ENCODE results near the gene TXN. TPM values are rescaled to one million over a fixed set of nuclear protein-coding genes. Genes with fewer than 3 reads are reported as not detected.

The TXN gene
- total RNA-seq, result 100 to 1,000 TPM; 166 to 175 TPM

GRCh38 chr9:110256380-110257096 is at the start of gene TXN:
TXN (minus strand) TSS chr9:110256507; CDS start chr9:110256435, 72 bp downstream.

GRCh38 chr9:110208031-110208430 is 48.3 kb downstream of the TXN start, which contains the start of gene C9orf152:
C9orf152 (minus strand) TSS chr9:110208159; CDS start chr9:110207579, 580 bp downstream.

Other genes with a start within 250 kb of the TXN start
- not detected for gene C9orf152, start 48.3 kb downstream of the TXN start, total RNA-seq
- gene TXNDC8, start 81.4 kb upstream of the TXN start, total RNA-seq, result not detected

Measured in activated naive CD4-positive, alpha-beta T cell treated with anti-CD3 and anti-CD28 coated beads, Interleukin-2, amount 10 ng/mL, durations not matched to agents 5 hours and 36 hours (primary cell).